ENCODE measurements around the gene EXT2.
A peak's percentile ranks its signal among the peaks of the same experiment; 100 is the strongest.

The EXT2 gene

GRCh38 chr11:44095506-44096359 lies at the start of gene EXT2:
Gene EXT2 (plus strand): TSS chr11:44095678. CDS start chr11:44107713, 12,035 bp downstream.
- DNase-seq: peak; percentile 31

GRCh38 chr11:44046182-44046581 lies 49.3 kb upstream of the EXT2 start:
- no peak for DNase-seq

GRCh38 chr11:44047298-44047697 lies 48.2 kb upstream of the EXT2 start:
- no peak for DNase-seq

GRCh38 chr11:44047931-44048431 lies 47.5 kb upstream of the EXT2 start, which contains the start of gene ACCSL:
Gene ACCSL (plus strand): TSS chr11:44047981. CDS start chr11:44048037, 56 bp downstream.
- DNase-seq: no peak

GRCh38 chr11:44049832-44050231 lies 45.6 kb upstream of the EXT2 start:
- DNase-seq: no peak

- DNase-seq: no peak
These were observed 44.3 kb upstream of the EXT2 start for GRCh38 chr11:44051171-44051570.

GRCh38 chr11:44057340-44057739 lies 38.1 kb upstream of the EXT2 start:
- DNase-seq: no peak

- DNase-seq: no peak
These were observed 37.2 kb upstream of the EXT2 start for GRCh38 chr11:44058275-44058674.

- DNase-seq: no peak
These were observed 30.3 kb upstream of the EXT2 start for GRCh38 chr11:44065161-44065661.

GRCh38 chr11:44065841-44066731 lies 29.4 kb upstream of the EXT2 start, which contains the start of gene ACCS:
Gene ACCS (plus strand): TSS chr11:44066270. CDS start chr11:44067628, 1,358 bp downstream.
- peak; percentile 74 for DNase-seq

GRCh38 chr11:44066732-44067141 lies 28.7 kb upstream of the EXT2 start:
- no peak for DNase-seq

- DNase-seq: no peak
These were observed 28.2 kb upstream of the EXT2 start for GRCh38 chr11:44067266-44067665.

- no peak for DNase-seq
These were observed 27.3 kb upstream of the EXT2 start for GRCh38 chr11:44068180-44068579.

GRCh38 chr11:44071157-44071556 lies 24.3 kb upstream of the EXT2 start:
- no peak for DNase-seq

- DNase-seq: no peak
These were observed 22.5 kb upstream of the EXT2 start for GRCh38 chr11:44072757-44073658.

- no peak for DNase-seq
These were observed 16.7 kb upstream of the EXT2 start for GRCh38 chr11:44078794-44079193.

GRCh38 chr11:44079376-44079775 lies 16.1 kb upstream of the EXT2 start:
- no peak for DNase-seq

- DNase-seq: no peak
These were observed 14.5 kb upstream of the EXT2 start for GRCh38 chr11:44080951-44081350.

GRCh38 chr11:44082645-44083044 lies 12.8 kb upstream of the EXT2 start:
- no peak for DNase-seq

- DNase-seq: no peak
These were observed 12.0 kb upstream of the EXT2 start for GRCh38 chr11:44083433-44083832.

GRCh38 chr11:44083906-44084305 lies 11.6 kb upstream of the EXT2 start:
- no peak for DNase-seq

GRCh38 chr11:44085330-44085729 lies 10.1 kb upstream of the EXT2 start:
- no peak for DNase-seq

All from NCI-H2081 treated with DMSO at 0.1 percent for 48 hours (cell line).